ENCODE data around the gene ALAD.

Gene ALAD

DNA sequence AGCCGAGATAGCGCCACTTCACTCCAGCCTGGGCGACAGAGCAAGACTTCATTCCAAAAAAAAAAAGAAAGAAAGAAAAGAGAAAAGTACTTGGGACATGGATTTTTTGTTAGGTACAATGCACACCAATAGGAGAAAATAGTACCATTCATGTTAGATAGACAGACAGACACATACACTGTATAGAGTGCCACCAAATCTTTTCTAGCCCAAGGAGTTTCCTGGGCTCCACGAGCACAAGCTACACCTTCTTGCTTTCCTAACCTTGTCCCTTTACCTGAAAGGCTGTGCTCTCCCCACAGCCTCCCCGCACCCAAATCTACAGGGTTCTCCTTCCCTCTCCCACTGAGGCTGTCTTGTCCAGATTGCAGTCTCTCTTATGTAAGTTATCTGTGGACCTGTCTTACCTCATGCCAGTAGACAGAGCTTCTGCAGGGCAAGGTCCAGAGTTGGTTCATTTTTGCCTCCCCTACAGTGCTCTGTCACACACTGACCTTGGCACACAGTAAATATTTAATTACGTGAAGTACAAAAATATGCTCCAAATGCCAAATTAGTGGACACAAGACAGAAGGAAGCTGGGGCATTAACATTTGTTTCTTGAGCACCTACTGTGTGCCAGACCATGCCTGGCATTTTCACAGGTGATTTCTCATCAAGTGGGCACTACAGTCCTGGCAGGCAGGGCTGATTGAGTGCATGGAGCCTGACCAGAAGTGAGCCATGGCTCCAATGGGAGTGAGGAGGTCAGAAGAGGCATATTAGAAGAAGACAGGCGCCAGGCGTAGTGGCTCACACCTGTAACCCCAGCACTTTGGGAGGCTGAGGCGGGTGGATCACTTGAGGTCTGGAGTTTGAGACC lies 5.9 kb downstream of the ALAD start:
- TF ChIP-seq, protein P1, sequence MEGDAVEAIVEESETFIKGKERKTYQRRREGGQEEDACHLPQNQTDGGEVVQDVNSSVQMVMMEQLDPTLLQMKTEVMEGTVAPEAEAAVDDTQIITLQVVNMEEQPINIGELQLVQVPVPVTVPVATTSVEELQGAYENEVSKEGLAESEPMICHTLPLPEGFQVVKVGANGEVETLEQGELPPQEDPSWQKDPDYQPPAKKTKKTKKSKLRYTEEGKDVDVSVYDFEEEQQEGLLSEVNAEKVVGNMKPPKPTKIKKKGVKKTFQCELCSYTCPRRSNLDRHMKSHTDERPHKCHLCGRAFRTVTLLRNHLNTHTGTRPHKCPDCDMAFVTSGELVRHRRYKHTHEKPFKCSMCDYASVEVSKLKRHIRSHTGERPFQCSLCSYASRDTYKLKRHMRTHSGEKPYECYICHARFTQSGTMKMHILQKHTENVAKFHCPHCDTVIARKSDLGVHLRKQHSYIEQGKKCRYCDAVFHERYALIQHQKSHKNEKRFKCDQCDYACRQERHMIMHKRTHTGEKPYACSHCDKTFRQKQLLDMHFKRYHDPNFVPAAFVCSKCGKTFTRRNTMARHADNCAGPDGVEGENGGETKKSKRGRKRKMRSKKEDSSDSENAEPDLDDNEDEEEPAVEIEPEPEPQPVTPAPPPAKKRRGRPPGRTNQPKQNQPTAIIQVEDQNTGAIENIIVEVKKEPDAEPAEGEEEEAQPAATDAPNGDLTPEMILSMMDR (IDR thresholded peaks at IDR 0.05), result no peak

DNA sequence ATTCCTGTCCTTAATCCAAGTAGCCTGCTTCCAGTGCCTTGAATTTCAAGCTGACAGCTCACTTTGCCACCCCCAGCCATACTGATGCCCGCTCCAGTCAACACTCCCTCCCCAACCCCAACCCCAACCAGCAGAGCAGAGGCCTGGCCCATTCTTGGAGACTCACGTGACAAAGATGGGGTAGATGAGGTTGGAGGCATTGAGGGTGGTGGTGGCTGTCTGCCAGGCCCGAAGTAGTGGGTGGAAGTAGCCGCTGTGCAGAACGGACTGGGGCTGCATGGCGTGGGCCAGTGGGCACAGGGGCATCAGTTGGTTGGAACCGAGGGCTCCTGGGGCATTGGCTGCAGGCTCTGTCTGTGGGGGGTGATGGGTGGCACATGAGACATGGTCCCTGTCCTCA lies 7.8 kb downstream of the ALAD start:
- TF ChIP-seq, protein P1 (IDR thresholded peaks at IDR 0.05), result no peak

DNA sequence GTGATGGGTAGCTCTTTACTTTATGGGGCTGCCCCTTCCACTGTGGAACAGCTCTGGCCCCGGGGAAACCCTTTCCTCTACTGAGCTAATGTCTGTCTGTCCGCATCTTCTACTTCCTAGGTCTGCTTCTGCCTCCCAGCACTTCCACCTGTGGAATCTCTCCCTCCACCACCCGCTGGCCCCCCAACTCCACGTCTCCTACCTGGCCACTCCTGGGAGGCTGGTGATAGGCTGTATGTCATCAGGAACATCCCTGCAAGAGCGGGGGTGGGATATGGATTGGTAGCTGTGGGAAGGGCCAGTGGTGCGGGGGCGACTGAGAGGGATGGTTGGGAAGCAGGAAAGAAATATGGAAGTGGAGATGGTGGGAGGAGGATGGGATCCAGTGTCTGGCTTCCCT lies 9.2 kb downstream of the ALAD start:
- TF ChIP-seq, protein P1 (IDR thresholded peaks at IDR 0.05), result no peak

DNA sequence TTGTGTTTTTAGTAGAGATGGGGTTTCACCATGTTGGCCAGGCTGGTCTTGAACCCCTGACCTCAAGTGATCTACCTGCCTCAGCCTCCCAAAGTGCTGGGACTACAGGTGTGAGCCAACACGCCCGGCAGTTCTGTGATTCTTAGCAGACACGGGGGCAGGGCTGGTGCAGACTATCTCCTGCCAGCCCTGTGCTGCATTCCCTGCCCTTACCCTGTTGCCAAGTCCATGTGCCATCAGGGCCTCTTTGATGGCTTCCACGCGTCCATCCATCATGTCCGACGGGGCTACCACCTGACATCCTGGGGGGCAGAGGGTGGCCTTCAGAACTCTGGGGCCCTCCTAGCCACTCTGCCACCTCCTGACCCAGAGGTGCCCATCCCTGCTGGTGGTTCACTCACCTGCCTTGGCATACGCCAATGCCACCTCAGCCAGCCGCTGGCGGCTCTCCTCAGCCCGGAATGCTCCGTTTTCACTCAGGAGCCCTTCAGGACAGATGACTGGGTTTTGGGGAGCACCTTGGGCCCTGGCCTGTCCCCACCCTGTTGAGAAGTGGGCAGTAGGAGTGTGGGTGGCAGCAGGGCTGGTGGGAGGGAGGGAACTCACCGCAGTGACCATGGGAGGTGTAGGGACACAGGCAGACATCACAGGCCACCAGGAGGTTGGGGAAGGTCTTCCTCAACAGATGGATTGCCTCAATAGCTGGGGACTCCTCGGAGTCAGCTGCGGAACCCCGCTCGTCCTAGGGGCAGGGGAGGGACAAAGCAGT lies 10.7 kb downstream of the ALAD start:
- TF ChIP-seq, protein P1 (IDR thresholded peaks at IDR 0.05), result no peak

DNA sequence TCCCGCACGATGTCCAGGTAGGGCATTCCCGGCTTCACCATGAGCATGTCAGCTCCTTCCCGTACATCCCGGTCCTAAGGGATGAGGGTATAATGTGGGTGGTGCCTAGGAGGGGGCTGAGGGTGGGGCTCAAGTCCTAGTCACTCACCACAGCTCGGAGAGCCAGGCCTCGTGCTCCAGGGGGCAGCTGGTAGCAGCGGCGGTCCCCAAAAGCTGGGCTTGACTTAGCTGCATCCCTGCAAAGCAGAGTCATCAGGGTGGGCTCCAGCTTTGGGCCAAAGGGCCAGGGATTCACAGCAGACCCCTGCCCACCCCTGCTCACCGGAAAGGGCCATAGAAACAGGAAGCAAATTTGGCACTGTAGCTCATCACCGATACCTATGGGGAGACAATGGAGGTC lies 11.6 kb downstream of the ALAD start:
- TF ChIP-seq, protein P1 (IDR thresholded peaks at IDR 0.05), result no peak

DNA sequence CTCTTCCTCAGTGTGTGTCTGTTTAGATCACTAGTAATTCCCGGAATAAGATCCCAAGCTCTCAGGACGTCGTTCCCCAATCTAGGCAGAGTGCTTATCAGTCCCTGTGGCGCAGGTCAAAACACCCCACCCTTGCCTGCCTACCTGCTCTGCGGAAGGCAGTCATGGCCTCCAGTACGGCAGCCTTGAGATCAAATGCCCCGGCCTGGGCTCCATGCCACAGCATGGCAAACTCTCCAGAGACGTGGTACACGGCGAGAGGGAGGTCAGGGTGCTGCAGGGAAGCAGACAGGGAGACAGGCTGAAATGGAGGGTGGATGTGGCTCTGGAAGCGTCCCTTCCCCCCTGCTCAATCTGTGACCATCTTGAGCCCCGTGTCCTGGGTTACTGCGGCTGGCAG lies 12.3 kb downstream of the ALAD start:
- TF ChIP-seq, protein P1 (IDR thresholded peaks at IDR 0.05), result no peak

DNA sequence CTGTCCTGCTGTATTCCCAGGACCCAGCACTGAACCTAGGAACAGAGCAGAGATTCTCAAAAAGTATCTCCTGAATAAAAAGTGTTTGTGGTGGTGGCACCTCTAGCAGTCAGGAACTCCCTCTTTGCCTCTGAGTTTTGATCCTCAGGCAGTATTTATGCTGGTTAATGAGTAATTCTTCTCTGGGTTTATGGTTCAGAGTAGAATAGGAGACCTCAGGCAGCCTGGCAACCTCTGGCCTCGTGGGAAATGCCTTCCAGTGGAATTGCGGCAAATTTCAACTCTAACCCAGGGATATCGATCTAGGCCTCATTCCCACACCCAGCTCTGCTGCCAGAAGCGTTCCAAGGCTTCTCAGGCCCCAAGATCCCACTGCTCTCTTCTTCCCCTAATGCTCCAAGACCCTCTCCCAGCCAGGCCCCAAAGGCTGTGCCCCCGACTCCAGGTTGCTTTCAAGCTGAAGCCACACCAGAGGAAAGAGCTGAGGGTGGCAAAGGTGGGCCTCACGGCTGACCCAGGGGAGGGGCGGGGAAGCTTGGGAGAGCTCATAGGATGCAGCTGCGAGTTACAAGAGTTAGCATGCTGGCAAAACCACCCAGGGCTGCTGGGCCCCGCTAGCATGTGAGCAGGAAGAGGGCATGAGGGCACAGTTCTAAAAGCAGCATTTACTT lies 13.4 kb downstream of the ALAD start:
- TF ChIP-seq, protein P1 (IDR thresholded peaks at IDR 0.05), result no peak

Data from LNCAP (cell line).